HepG2 (cell line): ENCODE measurements around the gene BOD1. TPM values are rescaled to one million over a fixed set of nuclear protein-coding genes. Genes with fewer than 3 reads are reported as not detected.

ENCODE experiments used
- CREM ChIP-seq, 2 experiments: sonication (generic) in 1 of 2; formaldehyde crosslinking in 1 of 2; IDR thresholded peaks; 2 replicates each; pipeline versions ENCODE4 v1.4.0 to v1.6.1; 2016 to 2020; ENCODE audit warnings: antibody characterized with exemption in 1 of 2, mild to moderate bottlenecking in 1 of 2, missing genetic modification reagents in 1 of 2
- ELF1 ChIP-seq: sonication (generic); formaldehyde crosslinking; IDR thresholded peaks from 2 replicates; pipeline ENCODE4 v1.4.0; 2020; ENCODE audit warnings: missing genetic modification reagents
- ETS1 ChIP-seq: sonication (generic); formaldehyde crosslinking; IDR thresholded peaks from 2 replicates; pipeline ENCODE4 v1.4.0; 2020; ENCODE audit warnings: missing genetic modification reagents
- HNRNPUL1 ChIP-seq: fragments of 200-400 bp; formaldehyde crosslinking; IDR thresholded peaks from 2 replicates; pipeline ENCODE4 v1.6.1; 2017; ENCODE audit warnings: low read depth, mild to moderate bottlenecking, low read length, moderate library complexity
- MAX ChIP-seq: IDR thresholded peaks from 2 replicates; pipeline ENCODE4 v1.6.1; 2012; ENCODE audit warnings: inconsistent platforms
- MEF2D ChIP-seq: sonication (generic); formaldehyde crosslinking; IDR thresholded peaks from 2 replicates; pipeline ENCODE4 v1.5.1; 2020; ENCODE audit warnings: mild to moderate bottlenecking, missing genetic modification reagents
- PAXIP1 ChIP-seq: sonication (generic); formaldehyde crosslinking; conservative IDR thresholded peaks from 2 replicates; pipeline ENCODE4 v1.4.0; 2020; ENCODE audit warnings: mild to moderate bottlenecking, missing genetic modification reagents, moderate library complexity
- POGZ ChIP-seq: sonication (generic); formaldehyde crosslinking; IDR thresholded peaks from 2 replicates; pipeline ENCODE4 v1.4.0; 2020; ENCODE audit warnings: mild to moderate bottlenecking, missing genetic modification reagents
- POLR2AphosphoS5 ChIP-seq: IDR thresholded peaks from 2 replicates; pipeline ENCODE4 v1.6.1; 2012; ENCODE audit warnings: low read depth, low read length
- SATB2 ChIP-seq: sonication (generic); formaldehyde crosslinking; IDR thresholded peaks from 2 replicates; pipeline ENCODE4 v1.5.0; 2020; ENCODE audit warnings: missing genetic modification reagents
- SMAD3 ChIP-seq: sonication (generic); formaldehyde crosslinking; IDR thresholded peaks from 2 replicates; pipeline ENCODE4 v1.4.0; 2020; ENCODE audit warnings: missing genetic modification reagents
- ZBTB20 ChIP-seq: sonication (generic); formaldehyde crosslinking; IDR thresholded peaks from 2 replicates; pipeline ENCODE4 v1.8.1; 2023; ENCODE audit warnings: missing genetic modification reagents, low read depth, mild to moderate bottlenecking, borderline replicate concordance
- ZFP41 ChIP-seq: sonication (generic); formaldehyde crosslinking; IDR thresholded peaks from 2 replicates; pipeline ENCODE4 v1.4.0; 2020; ENCODE audit warnings: mild to moderate bottlenecking, missing genetic modification reagents, borderline replicate concordance
- ZNF232 ChIP-seq: sonication (generic); formaldehyde crosslinking; IDR thresholded peaks from 2 replicates; pipeline ENCODE4 v1.4.0; 2020; ENCODE audit warnings: missing genetic modification reagents, borderline replicate concordance
- ZNF34 ChIP-seq: sonication (generic); formaldehyde crosslinking; IDR thresholded peaks from 2 replicates; pipeline ENCODE4 v1.4.0; 2020; ENCODE audit warnings: mild to moderate bottlenecking, missing genetic modification reagents, borderline replicate concordance
- ZNF468 ChIP-seq: sonication (generic); formaldehyde crosslinking; IDR thresholded peaks from 2 replicates; pipeline ENCODE4 v1.8.0; 2022; ENCODE audit warnings: mild to moderate bottlenecking, moderate library complexity, missing genetic modification reagents
- ZNF609 ChIP-seq: sonication (generic); formaldehyde crosslinking; IDR thresholded peaks from 2 replicates; pipeline ENCODE4 v1.4.0; 2020; ENCODE audit warnings: mild to moderate bottlenecking, missing genetic modification reagents, borderline replicate concordance
- ZNF782 ChIP-seq: sonication (generic); formaldehyde crosslinking; IDR thresholded peaks from 2 replicates; pipeline ENCODE4 v1.4.0; 2020; ENCODE audit warnings: missing genetic modification reagents, mild to moderate bottlenecking, borderline replicate concordance
- ZNF784 ChIP-seq: sonication (generic); formaldehyde crosslinking; IDR thresholded peaks from 2 replicates; pipeline ENCODE4 v1.5.1; 2020; ENCODE audit warnings: missing genetic modification reagents, mild to moderate bottlenecking, borderline replicate concordance
- polyA plus RNA-seq, 8 experiments: library from polyadenylated mRNA; depleted of rRNA in 3 of 8; stranded (reverse) in 7 of 8; unstranded in 1 of 8; fragments of >200 nt; fragmentation: Illumina TruSeq in 4 of 8; extraction: Trizol in 4 of 8; gene quantifications; 2 replicates each; pipeline versions ENCODE4 v1.2.1 to v1.2.3, GENCODE V29; 2011 to 2016; ENCODE audit warnings: low read depth in 4 of 8, missing spikeins in 1 of 8, mixed read lengths in 1 of 8; ENCODE audit not compliant: insufficient read depth in 1 of 8
- total RNA-seq, 5 experiments: library from RNA; depleted of rRNA; stranded (reverse); fragments of >200 nt; fragmentation: Illumina TruSeq; extraction: Trizol; gene quantifications; 2 replicates each; pipeline ENCODE4 v1.2.3, GENCODE V29; 2016; ENCODE audit warnings: low read depth in 1 of 5

The BOD1 gene
- total and polyA plus RNA-seq, 2 of the 13 experiments (the other 11 are each of a cell fraction or from before 2014, with no cell fraction given) = 81.5 to 103 TPM

- TF ChIP-seq CREM (IDR thresholded peaks at IDR 0.05) = peak; percentile 100
- peak; percentile 84 for TF ChIP-seq CREM (CRISPR knock-in tag; IDR thresholded peaks at IDR 0.05)
- TF ChIP-seq PAXIP1 (CRISPR knock-in tag) = no peak
- TF ChIP-seq POLR2AphosphoS5 = peak; percentile 68; the same call in 1 of the 2 replicates
- peak; percentile 20; the same call in 1 of the 2 replicates for TF ChIP-seq ZNF609
- peak; percentile 65 for TF ChIP-seq POGZ (CRISPR knock-in tag)
- no peak for TF ChIP-seq ETS1
- TF ChIP-seq SMAD3 (CRISPR knock-in tag) = 0 out of 2 replicates have a peak, but pooled peaks have one; percentile 26
- no peak for TF ChIP-seq HNRNPUL1
- no peak for TF ChIP-seq MEF2D (CRISPR knock-in tag)
- peak; percentile 89 for TF ChIP-seq MAX
- no peak; the same call in 1 of the 2 replicates for TF ChIP-seq ZBTB20 (CRISPR knock-in tag)
- no peak for TF ChIP-seq ZFP41 (CRISPR knock-in tag)
- TF ChIP-seq ZNF782 (CRISPR knock-in tag) = no peak
- TF ChIP-seq ZNF468 (CRISPR knock-in tag) = no peak
- peak; percentile 77 for TF ChIP-seq ELF1
- TF ChIP-seq ZNF34 = no peak
- no peak for TF ChIP-seq ZNF784 (CRISPR knock-in tag)
- TF ChIP-seq ZNF232 = no peak
- no peak for TF ChIP-seq SATB2 (CRISPR knock-in tag)
Measured at GRCh38 chr5:173616577-173617118, at the start of gene BOD1 (continued).
